Fibroblast of villous mesenchyme (primary cell): ENCODE measurements around the gene NAV3. TPM values are rescaled to one million over a fixed set of nuclear protein-coding genes. Genes with fewer than 3 reads are reported as not detected.

Source experiments
- DNase-seq: peaks from one replicate; pipeline ENCODE4 v3.0.0-alpha.2; 2010; ENCODE audit warnings: low read depth
- H3K4me3 ChIP-seq: 2 replicates; pipeline ENCODE4 v1.5.1; 2011; ENCODE audit warnings: low read depth, mild to moderate bottlenecking, low read length
- CTCF ChIP-seq: IDR thresholded peaks from 2 replicates; pipeline ENCODE4 v1.5.1; 2012; ENCODE audit warnings: low read depth, mild to moderate bottlenecking, low read length; ENCODE audit not compliant: insufficient read depth
- total RNA-seq: library from RNA; depleted of rRNA; stranded (reverse); fragments of >200 nt; gene quantifications from 2 replicates; pipeline ENCODE4 v1.2.3, GENCODE V29; 2012

NAV3 gene
- total RNA-seq, 1 donor: 206 TPM

GRCh38 chr12:78261901-78262300 is 431.2 kb downstream of the NAV3 start:
- DNase-seq: no peak
- no peak for TF ChIP-seq CTCF
- no peak overlapping the region for H3K4me3 ChIP-seq
